SH-SY5Y (cell line): ENCODE measurements around the gene SFT2D1.

Source experiments
- GATA2 ChIP-seq: IDR thresholded peaks from 2 replicates; pipeline ENCODE4 v1.6.1; 2011; ENCODE audit warnings: mild to moderate bottlenecking, low read depth, low read length
- GATA3 ChIP-seq: IDR thresholded peaks from 2 replicates; pipeline ENCODE4 v1.6.1; 2011; ENCODE audit warnings: low read depth, mild to moderate bottlenecking, low read length, moderate library complexity

- TF ChIP-seq GATA2: no peak
- no peak for TF ChIP-seq GATA3
These were observed 1.9 kb upstream of the SFT2D1 start for GRCh38 chr6:166344240-166344639.
